Fibroblast of upper back skin (primary cell): Measurements from ENCODE around the gene UBE2O.
"Not testable (repeated sequence)": the region's sequence is repeated elsewhere in the genome, so short reads cannot be mapped to it uniquely, and the experiment has no call there.

Source experiments
- DNase-seq: peaks from one replicate; pipeline ENCODE4 v3.0.0-alpha.2; 2013

The UBE2O gene

DNA sequence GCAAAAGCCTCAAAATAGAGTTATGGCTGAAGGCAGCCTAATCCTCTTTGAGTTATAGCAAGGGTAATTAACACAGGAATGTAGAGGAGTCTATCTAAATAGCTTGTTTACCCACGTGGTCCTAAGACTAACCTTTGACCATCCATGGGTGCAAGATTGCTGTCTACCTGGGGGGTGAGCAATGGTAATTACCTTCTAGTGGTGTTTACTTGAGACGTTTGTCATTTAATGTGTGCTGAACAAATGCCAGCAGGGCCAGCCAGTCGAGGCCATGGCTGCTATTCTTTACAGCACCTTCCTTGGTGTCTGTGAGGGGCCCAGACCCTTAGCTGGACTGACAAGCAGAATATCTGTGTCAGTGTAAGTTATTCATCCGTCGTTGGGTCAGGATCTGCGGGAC is 85.3 kb downstream of the UBE2O start:
- no peak for DNase-seq

DNA sequence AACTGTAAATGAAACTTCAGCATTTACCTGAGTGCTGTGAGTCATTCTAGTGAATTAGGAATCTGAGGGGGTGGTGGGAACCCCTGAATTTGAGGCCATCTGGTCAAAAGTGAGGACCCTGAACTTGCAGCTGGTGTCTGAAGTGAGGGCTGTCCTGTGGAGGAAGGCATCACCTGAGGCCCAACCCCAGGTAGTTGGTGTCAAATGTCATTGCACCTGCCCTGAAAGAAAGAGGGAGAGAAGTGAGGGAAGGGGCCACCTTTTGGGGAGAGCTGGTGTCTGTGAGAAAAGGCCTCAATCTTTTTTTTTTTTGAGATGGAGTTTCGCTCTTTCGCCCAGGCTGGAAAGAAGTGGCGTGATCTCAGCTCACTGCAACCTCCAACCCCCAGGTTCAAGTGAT is 86.7 kb downstream of the UBE2O start:
- no peak for DNase-seq

DNA sequence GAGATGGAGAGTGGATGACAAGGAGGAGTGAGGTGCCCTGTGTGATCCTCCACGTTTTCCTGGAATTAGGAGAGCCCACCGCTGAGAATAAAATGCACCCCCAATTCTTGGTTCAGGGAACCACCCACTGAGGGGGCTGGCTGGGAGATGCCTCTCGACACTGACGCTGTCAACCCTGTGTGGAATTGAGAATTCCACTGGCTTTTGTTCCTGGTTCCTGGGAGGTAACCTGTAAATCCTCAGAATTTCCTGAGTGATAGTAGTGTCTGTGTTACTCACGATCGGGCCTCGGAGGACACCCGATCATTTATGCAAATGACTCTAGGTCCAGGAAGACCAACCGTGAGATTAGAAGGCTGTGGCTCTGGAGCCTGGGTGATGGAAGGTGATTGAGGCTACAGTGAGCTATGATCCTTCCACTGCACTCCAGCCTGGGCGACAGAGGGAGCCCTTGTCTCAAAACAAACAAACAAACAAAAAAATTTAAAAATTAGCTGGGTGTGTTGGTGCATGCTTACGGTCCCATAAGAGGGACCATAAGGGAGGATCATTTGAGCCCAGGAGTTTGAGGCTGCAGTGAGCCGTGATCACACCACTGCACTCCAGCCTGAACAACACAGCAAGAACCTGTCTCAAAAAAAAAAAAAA is 87.6 kb downstream of the UBE2O start:
- DNase-seq = no peak

DNA sequence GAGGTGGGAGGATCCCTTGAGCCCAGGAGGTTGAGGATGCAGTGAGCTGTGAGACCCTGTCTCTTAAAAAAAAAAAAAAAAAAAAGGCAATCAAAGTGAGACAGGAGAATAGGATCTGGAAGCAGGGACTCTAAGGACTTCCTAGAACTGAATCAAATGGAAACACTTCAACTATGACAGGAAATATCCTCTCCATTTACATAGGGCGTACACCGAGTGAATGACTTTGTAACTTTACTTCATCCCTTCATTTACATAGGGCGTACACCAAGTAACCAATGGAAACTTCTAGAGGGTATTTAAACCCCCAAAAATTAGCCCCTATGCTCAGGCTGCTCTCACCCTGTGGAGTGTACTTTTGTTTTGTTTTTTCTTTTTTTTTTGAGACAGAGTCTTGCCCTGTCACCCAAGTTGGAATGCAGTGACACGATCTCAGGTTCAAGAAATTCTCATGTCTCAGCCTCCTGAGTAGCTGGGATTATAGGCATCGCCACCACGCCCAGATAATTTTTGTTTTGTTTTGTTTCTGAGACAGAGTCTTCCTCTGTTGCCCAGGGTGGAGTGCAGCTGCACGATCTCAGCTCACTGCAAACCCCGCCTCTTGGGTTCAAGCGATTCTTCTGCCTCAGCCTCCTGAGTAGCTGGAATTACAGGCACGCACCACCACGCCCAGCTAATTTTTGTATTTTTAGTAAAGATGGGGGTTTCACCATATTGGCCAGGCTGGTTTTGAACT is 89.7 kb downstream of the UBE2O start:
- DNase-seq = no peak

DNA sequence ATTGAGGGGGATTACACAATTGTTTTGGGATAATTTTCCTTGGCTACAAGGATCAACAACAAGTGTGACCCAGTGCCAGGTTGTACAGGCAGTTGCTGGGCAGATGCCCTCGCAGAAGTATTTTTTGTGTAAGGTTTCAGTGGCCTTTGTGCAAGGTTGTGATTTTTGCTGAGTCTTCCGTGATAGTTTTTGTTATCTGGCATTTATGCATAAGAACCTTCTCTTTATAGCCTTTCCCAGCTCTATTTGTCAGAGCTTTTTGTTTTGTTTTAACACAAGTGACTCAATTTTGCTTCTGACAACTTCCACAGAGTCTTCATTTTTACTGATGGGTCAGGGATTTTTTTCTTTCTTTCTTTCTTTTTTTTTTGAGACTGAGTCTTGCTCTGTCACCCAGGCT is 92.5 kb downstream of the UBE2O start:
- DNase-seq = no peak

DNA sequence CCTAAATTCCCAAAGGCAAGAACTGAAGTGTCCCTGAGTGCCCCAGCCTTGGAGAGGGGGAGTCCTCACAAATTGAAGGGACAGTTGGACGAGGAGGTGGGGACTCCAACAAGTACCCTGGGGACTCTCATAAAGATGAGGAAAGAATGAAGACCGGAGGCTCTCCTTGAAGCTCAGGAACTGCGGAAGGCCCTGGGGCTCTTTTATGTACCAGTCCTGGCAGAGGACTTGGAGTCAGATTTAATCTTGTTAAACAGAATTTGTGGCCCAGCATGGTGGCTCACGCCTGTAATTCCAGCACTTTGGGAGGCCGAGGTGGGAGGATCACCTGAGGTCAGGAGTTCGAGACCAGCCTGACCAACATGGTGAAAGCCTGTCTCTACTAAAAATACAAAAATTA is 93.2 kb downstream of the UBE2O start:
- DNase-seq = not testable (repeated sequence)

DNA sequence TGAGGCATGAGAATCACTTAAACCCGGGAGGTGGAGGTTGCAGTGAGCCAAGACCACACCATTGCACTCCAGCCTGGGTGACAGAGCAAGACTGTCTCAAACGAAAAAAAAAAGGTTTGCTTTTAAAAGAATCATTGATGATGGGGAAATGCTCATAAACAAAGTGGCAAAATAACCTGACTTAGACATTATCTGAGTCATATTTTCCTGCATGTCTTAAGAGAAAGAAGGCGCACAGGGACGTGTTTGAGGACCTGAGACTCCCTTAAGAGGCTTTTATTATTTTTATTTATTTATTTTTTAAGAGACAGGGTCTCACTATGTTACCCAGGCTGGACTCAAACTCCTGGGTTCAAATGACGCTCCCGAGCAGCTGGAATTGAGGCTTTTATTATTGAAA is 93.6 kb downstream of the UBE2O start:
- no peak for DNase-seq

DNA sequence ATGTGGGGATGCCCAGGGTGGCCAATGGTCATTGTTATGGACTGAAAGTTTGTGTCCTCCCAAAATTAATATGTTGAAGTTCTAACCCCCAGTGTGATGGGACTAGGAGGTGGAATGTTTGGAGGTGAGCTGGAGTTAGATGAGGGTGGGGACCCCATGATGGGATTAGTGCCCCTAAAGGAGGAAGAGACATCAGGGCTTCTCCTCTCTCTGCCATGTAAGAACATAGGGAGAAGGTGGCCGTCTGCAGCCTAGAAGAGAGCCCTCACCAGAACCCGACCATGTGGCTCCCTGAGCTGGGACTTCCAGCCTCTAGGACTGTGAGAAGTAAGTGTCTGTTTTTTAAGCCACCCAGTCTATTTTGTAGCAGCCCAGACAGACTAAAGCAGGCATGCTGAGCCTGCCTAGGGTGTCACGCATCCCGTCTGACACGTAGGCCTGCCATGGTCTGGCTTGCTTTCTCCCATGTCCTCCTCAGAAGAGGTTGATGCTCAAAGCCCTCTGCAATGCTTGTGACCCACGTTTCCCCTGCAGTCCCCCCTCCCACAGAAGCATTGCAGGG is 95.3 kb downstream of the UBE2O start:
- DNase-seq = no peak

DNA sequence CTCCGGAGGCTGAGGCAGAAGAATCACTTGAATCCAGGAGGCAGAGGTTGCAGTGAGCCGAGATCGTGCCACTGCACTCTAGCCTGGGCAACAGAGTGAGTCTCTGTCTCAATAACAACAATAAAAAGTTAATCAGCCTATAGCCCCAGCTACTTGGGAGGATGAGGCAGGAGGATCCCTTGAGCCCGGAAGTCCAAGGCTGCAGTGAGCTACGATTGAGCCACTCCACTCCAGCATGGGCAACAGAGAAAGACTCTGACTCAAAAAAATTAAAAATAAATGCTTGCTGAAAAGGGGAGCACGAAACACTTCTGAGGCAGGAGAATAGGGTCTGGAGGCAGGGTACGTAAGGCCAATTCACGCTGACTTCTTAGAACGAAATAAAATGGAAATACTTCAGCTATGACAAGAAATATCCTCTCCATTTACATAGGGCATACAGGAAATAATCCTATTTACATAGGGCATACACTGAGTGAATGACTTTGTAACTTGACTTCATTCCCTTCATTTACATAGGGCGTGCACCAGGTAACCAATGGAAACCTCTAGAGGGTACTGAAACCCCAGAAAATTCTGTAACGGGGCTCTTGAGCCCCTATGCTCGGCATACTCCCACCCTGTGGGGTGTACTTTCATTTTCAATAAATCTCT is 96.0 kb downstream of the UBE2O start:
- no peak for DNase-seq

DNA sequence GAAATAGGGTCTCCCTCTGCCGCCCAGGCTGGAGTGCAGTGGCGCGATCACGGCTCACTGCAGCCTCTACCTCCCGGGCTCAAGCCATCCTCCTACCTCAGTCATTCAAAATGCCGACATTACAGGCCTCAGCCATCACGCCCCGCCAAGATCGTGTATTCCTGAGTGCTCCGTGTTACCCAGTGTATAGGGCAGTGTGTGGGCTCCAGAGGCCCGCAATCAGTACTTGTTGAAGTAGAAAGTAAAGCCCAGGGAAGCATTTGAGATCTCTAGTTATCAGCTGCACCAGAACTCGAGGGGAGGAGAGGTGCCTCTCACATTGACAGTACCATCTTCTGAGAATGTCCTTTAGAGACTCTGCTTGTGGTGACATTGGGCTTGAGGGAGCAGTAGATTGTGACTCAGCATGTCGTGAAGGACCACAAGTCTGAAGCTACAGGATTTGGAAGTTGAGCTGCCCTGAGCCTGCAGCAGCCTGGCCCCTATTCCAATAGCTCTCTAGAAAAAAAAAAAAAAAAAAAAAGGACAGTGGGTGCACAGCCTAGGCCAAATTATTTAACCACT is 98.1 kb downstream of the UBE2O start:
- DNase-seq = no peak

DNA sequence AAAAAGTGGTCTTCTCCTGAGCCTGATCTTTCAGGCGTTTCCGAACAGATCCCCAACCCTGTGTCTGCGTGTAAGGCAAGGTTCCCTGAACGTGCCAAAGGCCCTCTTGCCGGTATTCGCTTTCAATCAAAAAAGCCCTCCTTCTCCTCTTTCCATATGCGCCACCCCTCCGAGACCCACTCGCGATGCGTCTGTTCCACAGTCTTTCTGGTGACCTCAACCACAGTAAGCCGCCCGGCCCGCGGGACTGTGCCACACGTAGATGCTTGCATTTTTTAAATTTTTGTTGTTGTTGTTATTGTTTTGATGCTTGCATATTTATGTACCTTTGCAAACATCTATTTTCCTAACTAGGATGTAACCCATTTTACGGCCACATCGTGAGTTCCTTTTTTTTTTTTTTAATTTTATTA is 98.6 kb downstream of the UBE2O start:
- DNase-seq = no peak

DNA sequence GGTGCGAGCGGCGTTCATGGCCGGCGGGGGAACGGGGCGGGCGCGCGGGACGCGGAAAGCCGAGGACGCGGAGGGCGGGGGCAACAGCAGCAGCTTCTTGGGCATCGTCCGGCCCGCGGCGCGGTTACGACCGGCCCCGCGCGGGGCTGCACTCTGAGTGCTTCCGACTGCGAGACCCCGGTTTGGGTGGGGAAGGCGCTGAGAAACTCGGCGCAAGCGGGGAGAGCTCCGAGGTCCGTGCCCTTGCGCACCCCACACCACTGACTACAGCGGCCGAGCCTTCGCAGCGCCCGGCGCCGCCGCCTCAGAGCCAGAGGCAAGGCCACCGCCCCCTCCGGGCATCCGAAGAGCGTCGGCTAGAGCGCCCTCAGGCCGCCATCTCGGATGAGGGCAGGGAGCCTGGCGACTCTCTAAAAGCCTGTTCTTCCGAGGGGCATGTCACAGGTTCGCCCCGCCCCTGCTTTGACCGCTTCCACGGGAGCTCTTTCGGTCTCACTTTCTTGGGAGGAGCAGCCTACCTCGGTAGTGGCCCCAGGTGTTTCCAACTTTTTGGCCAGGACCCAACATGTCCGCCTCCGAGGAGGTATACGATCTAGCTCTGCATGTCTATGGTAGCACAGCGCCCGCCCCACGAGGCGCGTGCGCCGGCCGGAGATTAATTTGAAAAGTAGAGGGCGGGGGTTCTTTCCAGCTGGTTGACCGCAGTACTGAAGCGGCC is 99.2 kb downstream of the UBE2O start, which contains the start of gene PRPSAP1:
TSS of gene PRPSAP1 (minus strand) at position 318 of the 718 bp plus-strand sequence. CDS start at position 105, 213 bp downstream.
- DNase-seq = peak; percentile 87

DNA sequence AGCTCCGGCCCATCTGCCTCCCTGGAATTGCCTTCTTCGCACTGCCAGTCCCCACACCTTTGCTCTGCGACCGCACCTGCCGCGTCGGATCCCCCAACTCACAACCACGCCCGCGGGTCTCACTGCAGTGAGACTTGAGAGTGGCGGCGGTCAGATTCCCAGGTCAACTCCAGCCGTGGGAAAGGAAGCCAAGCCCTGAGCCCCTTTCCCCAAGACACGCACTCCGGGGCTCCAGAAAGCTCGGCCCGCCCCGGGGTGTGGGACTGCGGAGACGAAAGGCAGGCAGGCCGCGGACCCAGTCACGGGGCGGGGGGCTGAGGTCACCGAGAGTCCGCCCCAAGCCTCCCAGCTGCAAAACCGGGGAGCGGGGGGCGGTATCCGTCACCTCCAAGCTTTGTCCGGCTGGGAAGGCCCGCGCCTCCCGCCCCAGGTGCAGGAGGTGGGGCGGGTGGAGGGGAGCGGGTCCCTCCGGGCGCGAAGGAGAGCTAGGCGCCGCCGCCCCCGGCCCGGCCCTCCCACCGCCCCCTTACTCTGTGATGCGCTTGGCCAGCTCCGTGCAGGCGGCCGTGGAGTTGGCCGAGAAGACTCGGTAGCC is 99.9 kb downstream of the UBE2O start:
- DNase-seq = no peak

DNA sequence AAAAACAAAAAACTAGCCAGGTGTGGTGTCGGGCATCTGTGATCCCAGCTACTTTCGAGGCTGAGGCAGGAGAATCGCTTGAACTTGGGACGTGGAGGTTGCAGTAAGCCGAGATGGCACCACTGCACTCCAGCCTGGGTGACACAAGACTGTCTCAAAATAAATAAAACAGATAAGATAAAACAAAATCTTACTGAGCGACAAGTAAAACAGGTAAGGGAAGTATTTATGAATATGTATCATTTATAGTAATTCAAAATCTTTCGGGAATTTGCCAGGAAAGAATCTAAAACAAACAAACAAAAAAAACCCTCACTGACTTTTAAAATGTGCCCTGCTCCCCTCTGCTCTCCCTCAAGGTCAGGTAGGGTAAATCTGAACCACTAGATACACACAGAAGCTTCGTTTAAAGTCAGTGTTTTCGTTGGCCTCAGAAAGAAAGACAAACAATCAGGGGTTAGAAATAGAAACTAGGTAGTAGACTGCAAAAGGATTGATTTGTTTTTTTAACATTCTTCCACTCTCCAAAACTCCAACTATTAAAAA is 101.4 kb downstream of the UBE2O start:
- no peak for DNase-seq

DNA sequence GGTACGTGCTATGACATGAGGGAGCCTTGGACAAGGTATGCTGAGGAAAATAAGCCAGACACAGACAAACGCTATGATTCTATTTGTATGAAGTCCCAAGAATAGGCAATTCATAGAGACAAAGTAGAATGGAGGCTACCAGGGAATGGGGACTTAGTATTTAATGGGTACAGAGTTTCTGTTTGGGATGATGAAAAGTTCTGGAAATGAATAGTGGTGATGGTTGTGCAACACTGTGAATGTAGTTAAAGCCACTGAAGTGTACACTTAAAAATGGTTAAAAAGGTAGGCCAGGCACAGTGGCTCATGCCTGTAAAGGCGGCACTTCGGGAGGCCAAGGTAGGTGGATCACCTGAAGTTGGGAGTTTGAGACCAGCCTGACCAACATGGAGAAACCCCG is 102.5 kb downstream of the UBE2O start:
- no peak for DNase-seq

DNA sequence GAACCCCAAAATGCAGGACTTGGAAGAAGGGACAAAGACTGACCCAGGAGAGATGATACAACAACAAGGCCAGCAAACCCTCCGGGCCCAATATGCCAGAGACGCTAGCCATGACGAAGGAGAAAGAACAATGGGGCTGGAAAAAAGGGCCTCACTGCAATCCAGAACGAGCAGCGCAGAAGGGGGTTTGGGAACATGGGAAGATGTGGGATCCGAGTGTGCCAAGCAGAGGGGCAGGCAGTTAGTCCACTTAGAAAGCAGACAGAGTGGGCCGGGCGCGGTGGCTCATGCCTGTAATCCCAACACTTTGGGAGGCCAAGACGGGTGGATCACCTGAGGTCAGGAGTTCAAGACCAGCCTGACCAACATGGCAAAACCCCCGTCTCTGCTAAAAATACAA is 106.0 kb downstream of the UBE2O start:
- DNase-seq = not testable (repeated sequence)

DNA sequence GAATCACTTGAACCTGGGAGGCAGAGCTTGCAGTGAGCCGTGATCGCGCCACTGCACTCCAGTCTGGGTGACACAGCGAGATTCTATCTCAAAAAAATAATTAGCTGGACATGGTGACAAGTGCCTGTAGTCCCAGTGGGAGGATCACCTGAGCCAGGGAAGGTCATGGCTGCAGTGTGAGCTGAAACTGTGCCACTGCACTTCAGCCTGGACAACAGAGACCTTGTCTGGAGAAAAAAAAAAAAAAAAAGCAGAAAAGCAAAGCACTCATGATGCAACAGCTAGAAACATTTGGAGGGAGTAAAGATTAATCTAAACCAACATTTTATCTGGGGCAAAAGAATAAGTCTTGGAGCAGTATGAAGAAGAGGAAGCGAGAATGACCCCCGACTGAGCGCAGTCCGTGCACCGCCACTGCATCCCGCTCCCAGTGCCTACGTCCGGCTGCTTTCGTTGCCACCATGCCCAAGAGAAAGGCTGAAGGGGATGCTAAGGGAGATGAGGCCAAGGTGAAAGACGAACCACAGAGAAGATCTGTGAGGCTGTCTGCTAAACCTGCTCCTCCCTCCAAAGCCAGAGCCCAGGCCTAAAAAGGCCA is 107.5 kb downstream of the UBE2O start:
- peak; percentile 68 for DNase-seq

DNA sequence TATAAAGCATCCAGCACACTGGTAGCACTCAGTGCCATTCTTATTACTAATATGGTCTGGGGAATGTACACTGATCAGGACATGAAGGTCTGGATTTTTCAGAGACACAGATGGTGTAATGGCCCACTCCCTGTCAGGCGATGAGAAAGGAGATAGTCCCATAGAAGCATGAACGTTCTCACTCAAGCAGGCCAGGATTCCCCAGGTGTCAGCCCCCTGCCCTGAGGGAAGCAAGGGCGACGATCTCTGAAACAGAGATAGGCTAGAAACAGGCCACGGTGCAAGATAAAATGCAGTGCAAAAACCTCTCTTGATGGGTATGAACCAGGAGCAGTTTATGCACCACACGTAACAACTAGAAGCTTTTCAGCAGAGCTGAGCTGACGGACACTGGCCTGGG is 109.8 kb downstream of the UBE2O start:
- no peak for DNase-seq

DNA sequence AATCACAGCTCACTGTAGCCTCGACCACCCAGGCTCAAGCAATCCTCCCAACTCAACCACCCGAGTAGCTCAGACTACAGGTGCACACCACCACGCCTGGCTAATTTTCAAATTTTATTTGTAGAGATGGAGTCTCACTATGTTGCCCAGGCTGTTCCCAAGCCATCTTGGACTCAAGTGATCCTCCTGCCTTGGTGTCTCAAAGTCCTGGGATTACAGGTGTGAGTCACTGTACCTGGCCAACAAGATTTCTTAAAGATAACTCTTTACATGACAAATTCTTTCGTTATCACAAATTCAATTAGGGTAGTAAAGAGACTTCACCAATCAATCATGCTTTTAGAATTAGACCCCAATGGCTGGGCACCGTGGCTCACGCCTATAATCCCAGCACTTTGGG is 111.7 kb downstream of the UBE2O start:
- DNase-seq = no peak
